HG02610 (cell line): ENCODE data around the gene LMBRD1.
A peak's percentile ranks its signal among the peaks of the same experiment; 100 is the strongest.
"Not testable (repeated sequence)": the region's sequence is repeated elsewhere in the genome, so short reads cannot be mapped to it uniquely, and the experiment has no call there.

Experiments used
- ATAC-seq: cut with Tn5 transposase; IDR thresholded peaks from one replicate; pipeline ENCODE4 v1.9.1; 2021; ENCODE audit warnings: mild to moderate bottlenecking, moderate library complexity; ENCODE audit not compliant: unreplicated experiment

Gene LMBRD1

DNA sequence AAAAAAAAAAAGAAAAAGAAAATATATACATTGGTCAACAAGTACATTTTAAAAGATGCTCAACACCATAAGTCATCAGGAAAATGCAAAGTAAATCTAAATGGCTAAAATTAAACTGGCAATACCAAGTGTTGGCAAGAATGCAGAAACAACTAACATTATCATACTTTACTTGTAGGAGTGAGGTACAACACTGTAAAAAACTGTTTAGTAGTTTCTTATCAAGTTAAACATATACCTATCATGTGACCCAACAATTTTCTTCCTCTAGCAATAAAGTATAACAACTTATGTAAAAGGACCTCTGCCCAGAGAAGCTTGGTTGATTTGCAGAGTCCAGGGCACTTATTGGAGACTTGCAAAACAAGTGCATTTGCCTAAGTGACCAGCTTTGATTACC, 40.4 kb downstream of the LMBRD1 start:
- ATAC-seq = no peak

DNA sequence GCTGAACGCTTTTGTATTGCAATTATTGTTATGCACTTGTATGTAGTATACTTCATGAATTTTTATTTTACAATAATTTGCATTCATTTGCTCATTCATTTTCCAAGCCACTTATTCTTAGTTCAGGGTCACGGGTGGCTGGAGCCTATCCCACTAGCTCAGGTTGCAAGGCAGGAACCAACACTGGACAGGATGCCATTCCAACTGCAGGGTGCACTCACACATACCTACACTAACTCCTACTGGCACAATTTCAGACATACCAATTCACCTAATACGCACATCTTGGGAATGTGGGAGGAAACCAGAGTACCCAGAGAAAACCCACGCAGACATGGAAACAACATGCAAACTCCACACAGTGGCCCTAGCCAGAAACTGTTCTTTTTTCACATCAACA, 61.8 kb downstream of the LMBRD1 start:
- no peak for ATAC-seq

DNA sequence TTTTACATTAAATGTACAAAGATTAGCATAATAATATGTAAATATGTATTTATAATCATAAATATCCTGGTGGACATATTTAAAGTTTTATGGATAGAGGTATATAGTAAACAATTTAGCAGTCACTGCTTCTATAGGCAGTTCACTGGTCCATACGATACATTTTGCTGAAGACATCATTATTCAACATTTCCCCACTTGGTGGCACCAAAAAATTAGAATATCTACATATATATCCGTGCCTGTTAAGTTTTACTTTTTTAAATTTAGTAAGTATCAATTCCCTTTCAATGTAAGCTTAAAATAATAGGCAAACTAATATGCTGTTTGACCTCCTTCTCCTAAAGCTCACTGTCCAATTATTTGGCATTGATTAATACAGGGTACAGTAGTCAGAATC, 64.2 kb downstream of the LMBRD1 start:
- ATAC-seq = peak; percentile 74

DNA sequence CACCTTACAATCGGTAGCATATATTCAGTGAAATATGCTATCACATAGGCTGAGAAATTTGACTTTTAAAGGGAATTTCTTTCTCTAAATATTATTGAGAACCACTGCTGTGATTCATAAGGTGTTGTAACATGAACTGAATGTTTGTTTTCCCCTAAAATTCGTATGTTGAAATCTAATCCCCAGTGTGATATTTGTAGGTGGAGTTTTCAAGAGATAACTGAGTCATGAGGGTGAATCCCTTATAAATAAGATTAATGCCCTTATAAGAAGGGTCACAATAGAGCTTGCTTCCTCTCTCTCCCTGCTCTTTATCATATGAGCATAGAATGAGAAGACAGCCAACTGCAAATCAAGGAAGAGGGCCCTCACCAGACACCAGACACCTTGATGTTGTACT, 64.8 kb downstream of the LMBRD1 start:
- no peak for ATAC-seq

DNA sequence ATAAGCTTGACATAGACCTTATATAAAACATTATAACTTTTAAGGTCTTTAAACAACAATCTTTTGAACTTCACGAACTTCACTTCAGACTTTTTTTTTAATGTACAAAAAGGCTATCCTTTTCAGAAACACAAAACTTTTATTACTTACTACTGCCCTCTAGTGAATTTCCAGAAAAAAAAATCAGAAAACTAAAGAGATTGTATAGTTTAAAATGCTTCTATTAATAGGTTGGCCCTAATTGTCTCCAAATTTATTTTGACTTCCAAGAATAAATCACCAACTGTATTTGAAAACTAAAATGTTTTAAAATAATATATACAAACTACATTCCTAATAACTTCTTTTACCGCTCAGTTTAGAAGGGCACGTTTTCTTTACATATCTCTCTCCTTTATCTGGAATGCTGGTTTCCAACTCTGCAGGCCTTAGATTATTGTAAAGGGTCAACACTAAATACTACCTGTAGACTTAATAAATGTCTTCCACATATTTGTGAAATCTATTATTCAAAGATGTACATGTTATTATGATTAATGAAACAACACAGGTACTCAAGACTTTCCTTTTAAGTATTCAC, 66.8 kb downstream of the LMBRD1 start:
- no peak for ATAC-seq

DNA sequence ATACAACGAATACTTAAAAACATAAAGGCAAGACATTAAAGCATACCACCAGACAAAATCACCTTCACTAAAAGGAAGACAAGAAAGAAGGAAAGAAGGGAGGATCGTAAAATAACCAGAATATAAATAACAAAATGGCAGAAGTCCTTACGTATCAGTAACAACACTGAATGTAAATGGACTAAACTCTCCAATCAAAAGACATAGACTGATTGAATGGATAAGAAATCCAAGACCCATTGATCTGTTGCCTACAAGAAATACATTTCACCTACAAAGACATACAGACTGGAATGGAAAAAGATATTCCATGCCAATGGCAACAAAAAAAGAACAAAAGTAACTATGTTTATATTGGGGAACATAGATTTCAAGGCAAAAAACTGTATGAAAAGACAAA, 74.1 kb downstream of the LMBRD1 start:
- no peak for ATAC-seq

DNA sequence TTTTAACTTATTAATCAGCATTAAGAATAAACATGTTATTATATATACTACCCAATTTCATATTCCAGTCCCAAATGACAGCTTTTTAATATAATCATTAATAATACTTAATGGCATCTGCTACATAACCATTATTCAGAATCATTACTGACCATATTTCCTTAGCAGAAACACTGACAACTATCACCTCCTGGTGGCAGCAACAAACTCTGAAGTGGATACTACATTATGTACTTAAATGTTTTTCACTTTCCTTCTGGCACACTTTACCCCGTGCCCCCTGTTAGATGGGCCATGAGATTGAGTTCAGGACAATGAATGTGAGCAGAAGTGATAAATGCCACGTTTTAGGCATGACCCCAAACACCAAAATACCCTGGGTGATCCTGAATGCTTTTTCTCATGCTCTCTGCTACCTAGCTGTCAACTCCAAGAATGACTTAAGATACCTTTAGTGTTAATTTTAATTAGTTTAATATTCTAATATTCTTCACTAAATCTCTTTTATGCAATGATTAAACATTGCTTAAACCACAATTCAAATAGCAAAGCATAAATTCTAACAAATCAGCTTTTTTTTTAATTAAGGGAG, 77.1 kb downstream of the LMBRD1 start:
- peak; percentile 58 for ATAC-seq

DNA sequence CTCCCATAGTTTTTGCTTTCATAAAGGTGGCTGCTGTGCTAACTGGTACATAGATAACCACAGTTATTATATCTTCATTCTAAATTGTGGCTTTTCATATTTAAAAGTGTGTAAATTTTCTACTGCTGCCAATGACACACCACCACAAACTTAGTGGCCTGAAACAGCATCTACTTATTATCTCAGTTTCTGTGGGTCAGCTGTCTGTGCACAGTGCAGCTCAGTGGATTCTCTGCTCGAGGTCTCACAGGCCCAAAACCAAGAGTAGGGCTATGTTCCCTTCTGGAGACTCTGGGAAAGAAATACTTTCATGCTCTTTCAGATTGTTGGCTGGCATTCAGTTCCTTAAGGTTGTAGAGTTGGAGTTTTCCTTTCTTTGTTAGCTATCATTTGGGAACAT, 90.1 kb downstream of the LMBRD1 start:
- ATAC-seq = no peak

DNA sequence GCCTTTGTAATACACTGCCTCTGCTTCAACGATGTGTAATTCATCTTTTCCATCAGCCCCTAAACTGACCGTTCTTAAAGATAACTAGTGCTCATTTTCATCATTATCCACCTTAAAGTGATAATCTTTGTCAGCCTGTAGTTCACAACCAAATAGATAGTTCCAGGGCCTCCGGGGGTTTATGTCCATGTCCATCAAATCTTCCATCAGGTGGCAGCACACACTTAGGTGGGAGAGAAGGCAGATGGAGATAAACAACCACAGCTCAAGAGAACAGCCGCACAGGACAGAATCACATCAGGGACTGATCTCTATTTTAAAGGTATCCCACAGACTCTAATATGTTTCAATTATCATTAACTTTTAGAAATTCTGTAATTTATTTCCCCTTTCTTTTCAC, 90.9 kb downstream of the LMBRD1 start:
- no peak for ATAC-seq

DNA sequence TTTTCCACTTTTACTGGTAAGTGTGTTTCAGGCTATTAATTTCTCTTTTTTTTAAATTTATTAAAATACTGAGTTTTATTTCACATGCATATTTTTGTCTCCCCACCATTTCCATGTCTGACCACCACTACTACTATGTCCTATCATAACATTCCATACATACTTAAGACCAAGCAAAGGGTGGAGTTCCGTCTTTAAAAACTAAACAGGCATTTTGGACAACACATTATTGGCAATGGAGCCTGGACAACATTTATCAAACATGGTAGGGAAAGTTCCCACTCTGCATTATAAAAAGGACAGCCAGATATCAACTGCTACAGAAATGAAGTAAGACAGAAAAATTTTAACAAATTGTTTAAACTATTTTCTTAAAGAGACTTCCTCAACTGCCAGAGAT, 91.9 kb downstream of the LMBRD1 start:
- ATAC-seq = no peak

DNA sequence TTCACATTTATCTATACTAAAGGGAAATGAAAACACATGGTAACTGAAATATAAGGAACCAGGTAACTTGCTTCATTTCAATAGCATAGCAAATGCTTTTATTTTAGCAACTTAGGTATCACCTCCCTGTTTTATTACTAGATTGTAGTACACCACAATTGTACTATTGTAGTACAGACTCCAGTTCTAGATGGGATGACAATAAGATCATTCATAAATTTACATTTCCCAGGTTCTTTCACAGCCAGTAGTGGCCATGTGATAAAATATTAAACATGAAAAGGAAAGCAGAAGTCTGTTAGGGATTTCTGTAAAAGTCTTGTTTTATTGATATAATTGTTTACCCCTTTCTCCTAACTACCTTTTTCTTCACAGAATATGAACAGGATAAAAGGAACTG, 97.2 kb downstream of the LMBRD1 start:
- ATAC-seq = no peak

DNA sequence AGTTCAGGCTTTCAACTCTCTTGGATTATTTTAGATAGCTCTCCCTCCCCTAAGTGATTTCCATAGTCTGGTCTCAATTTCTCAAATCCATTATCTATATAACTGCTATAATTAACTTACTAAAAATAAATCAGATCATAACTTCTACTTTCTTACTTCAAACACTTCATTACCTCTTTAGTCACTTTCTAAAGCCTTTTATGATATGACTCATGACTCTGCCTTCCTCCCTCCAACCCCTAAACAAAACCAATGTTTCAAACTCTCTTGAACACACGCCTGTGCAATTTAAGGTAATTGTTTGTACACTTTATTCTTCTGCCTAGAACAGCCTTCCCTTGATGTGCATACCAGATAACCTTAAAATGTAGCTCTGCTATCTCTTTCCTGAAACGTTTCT, 100.5 kb downstream of the LMBRD1 start:
- peak; percentile 82 for ATAC-seq

DNA sequence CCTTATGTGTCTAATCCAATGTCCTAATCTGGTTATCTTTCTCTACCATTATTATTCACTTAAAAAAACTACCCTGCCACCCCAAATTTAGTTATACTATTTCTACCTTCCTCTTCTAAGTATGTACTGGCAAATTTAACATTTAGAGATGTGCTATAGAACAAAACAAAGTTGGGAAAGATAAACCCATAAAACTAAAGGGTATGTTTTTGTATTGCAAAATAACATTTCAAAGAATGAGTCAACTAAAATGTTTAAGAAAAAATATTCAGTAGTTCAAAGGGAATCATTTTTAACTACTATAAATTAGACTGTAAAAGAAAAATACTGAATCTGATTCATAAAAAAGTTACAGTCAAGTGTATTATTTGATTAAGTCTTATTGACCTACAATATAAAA, 103.0 kb downstream of the LMBRD1 start:
- ATAC-seq = no peak

DNA sequence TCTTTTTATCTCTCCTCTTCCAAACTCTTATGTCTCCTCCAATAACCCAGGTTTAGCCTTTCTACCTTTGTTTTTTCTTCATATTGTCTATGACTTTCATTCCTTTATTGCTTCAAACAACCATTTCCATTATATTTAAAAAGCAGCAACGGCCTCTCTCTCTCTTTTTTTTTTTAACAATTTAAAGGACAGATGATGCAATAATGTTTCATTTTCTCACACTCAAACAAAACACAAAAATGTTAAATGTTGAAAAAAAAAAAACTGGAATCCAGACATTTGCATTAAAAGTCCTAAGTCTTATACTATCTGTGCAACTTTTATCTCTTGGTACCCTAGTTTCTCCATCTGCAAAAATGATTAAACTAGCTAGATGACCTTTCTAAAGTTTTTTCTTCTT, 105.8 kb downstream of the LMBRD1 start:
- ATAC-seq = no peak

DNA sequence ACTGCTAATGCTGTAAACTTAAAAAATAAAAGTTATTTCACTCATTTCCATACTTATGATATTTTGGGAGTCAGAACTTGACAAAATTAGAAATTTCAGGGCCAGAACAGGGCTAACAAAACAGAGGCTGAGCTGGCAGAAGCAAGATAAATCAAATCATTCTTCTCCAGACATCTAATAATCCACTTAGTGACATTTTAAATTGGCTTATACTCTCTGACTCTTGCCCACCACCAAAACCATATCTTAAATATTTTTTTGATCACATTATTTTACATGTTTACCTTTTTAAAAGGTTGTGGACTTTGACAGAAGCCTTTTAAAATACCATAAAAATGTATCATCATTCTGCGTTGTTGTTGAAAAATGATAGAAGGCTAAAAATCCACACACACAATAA, 116.5 kb downstream of the LMBRD1 start:
- no peak for ATAC-seq

DNA sequence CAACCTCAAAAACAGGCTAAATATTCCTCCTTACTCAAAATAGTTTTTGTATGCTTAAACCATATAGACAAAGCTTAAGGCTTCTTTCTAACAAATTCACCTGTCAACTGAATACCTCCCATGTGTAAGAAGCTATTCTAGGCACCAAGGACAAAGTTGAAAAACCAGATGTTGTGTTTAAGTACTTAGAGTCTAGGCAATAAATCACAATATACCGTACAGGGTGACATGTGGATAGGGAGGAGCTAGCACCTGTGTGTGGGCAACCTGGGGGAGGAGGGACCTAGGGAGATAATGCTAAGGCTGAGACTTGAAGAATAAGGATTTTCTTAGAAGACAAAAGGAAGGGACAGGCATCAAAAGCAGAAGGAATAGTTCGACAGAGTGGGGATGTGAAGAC, 123.5 kb downstream of the LMBRD1 start:
- no peak for ATAC-seq

DNA sequence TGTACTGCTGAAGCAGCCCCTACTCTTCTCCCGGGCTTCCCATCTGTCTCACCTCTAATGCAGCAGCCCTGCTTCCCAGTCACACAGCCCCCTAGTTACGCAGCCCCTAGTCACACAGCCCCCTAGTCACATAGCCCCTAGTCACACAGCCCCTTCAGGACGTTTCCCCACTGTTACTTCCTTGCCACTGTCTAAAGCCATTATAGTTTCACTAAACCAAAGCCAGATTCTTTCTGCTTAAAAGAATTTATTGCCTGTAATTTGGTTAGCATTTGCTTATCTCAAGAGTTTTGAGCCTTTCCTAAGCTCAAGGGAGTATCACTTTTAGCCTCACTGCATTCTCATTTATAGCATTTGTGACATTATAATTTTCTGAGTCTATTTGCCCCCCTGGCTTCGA, 127.9 kb downstream of the LMBRD1 start:
- no peak for ATAC-seq

DNA sequence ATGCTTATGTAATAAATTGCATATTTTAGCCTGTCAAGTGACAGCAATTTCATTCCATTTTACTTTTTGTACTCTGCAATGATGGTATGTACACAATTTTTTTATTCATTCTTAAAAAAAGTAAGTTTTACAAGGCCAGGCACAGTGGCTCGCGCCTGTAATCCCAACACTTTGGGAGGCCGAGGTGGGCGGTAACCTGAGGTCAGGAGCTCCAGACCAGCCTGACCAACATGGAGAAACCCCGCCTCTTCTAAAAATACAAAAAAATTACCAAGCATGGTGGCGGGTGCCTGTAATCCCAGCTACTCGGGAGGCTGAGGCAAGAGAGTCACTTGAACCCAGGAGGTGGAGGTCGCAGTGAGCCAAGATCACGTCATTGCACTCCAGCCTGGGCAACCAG, 130.0 kb downstream of the LMBRD1 start:
- ATAC-seq = not testable (repeated sequence)

DNA sequence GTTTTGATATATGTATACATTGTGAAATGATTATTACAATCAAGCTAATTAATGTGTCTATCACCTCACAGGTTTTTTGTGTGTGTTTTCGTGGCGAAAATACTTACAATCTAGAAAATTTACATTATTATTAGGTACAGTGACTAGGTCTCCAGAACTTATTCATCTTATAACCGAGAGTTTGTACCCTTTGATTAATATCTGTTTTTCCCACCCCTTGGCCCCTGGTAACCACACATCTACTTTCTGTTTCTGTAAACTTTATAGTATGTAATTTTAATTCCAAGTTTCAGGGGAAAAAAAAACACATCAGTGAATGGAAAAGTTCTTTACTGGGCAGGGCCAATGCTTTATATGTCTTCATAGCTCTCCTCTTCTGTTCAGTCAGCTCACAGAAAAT, 131.4 kb downstream of the LMBRD1 start:
- ATAC-seq = no peak

DNA sequence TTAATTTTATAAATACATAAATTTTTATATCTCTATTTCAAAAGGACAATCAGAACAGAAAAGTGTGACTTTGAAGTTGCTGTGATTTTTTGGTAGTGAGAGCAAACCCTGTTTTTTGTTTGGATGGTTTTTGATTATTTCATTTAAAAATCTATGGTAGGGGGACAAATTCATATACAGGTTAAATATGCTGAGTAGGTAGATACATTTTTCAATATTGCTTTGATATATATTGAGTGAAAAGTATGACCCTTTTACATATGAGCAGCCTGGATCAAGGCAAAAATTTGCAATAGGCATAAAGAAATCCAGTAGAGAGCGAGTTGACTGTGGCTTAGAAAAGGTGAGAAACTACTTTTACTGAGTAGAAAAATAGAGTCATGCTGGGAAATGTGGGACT, 132.3 kb downstream of the LMBRD1 start:
- no peak for ATAC-seq

DNA sequence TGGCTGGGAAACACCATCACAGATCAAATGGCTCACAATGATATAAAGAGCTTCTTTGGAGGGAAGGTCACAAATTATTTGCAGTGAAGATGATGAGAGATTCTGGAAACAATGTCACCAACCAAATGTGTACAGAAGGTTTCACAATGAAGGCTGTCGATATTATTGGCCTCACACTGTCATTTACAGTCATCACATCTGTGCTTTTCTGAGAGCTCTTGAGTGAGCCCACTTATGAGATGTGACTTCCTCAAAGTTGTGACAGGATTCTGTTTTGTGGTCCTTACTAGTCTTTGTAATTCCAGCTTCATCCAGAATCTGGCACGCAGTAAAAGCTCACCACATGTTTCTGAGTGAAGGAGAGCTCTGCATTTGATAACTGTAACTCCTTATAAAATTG, 133.6 kb downstream of the LMBRD1 start:
- ATAC-seq = peak; percentile 63

DNA sequence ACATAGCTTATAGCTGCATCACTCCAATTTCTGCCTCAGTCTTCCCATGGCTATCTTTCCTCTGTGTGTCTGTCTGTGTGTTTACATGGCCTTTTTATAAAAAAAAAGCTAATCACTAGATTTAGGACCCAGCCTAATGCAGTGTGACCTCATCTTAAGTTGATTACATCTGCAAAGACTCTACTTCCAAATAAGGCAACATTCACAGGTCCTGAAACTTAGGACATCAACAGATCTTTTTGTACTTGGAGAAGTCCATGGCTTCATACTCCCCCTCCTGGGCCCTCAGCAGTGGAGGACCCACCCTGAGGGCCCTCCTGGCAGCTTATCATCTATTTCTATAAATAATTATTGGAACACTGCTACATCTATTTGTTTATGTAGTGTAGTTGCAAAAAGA, 146.1 kb downstream of the LMBRD1 start:
- ATAC-seq = no peak

DNA sequence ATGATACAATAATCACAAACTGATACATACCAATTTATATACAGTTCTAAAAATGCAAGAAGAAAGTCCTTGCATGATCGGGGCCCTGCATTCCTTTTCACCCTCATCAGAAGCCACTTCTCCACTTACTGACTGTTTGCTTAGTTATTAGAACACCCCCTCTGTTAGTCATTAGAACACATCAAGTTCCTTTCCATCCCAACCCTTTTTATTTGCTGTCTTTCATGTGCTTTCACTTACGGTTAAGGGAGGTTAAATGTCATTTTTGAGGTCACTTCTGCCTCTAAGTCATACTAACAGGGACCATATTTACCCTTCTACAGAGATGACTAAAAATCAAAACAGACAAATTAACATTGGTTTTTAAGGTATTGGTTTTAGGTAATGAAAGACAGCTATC, 149.1 kb downstream of the LMBRD1 start:
- no peak for ATAC-seq
